Ovary (tissue), 9 donors: Measurements from ENCODE around the gene GDF15. TPM values are rescaled to one million over a fixed set of nuclear protein-coding genes. Genes with fewer than 3 reads are reported as not detected.

ENCODE experiments used
- DNase-seq, 5 donors: peaks; one replicate each; pipeline ENCODE4 v3.0.0-alpha.2; 2019 to 2020
- H3K27ac ChIP-seq, 2 donors: fragments of 200-600 bp; one replicate each; pipeline versions ENCODE4 v1.5.1 to v1.8.0; 2019 to 2022
- H3K27me3 ChIP-seq: fragments of 200-600 bp; one replicate; pipeline ENCODE4 v1.8.0; 2022
- H3K36me3 ChIP-seq: fragments of 200-600 bp; sonication (generic); one replicate; pipeline ENCODE4 v1.5.1; 2019
- H3K4me1 ChIP-seq: one replicate; pipeline ENCODE4 v1.8.1; 2013; ENCODE audit warnings: mild to moderate bottlenecking, moderate library complexity; ENCODE audit not compliant: insufficient read depth
- H3K4me3 ChIP-seq: fragments of 200-600 bp; sonication (generic); one replicate; pipeline ENCODE4 v1.5.1; 2017
- H3K9me3 ChIP-seq, 2 donors: fragments of 200-600 bp in 1 of 2; sonication (generic) in 1 of 2; one replicate each; pipeline versions ENCODE4 v1.5.1 to v1.8.1; 2013 to 2019; ENCODE audit warnings: mild to moderate bottlenecking in 1 of 2, moderate library complexity in 1 of 2
- EP300 ChIP-seq: sonication (generic); formaldehyde crosslinking; IDR thresholded peaks from one replicate; pipeline ENCODE4 v1.6.1; 2017; ENCODE audit warnings: antibody characterized with exemption
- POLR2A ChIP-seq: fragments of 450-650 bp; IDR thresholded peaks from one replicate; pipeline ENCODE4 v1.6.1; 2017; ENCODE audit warnings: antibody characterized with exemption, mild to moderate bottlenecking, moderate library complexity
- WGBS, 3 donors: extraction: QIAGEN DNeasy Blood & Tissue Kit in 1 of 3; methylation state at CpG; one replicate each; pipeline versions ENCODE4 v1.1.5 to v1.1.7; 2013 to 2017; 5-methylcytosine and 5-hydroxymethylcytosine counted together
- intact Hi-C, 4 donors: fragments of 100-400 bp; cut with DNase I; formaldehyde crosslinking; loops; one replicate each; pipeline versions ENCODE4 v1.11.0 to v1.15.1; 2022 to 2023
- polyA plus RNA-seq, 2 donors: library from polyadenylated mRNA; stranded (reverse); fragments of 200-250 nt in 1 of 2; fragments of 350-450 nt in 1 of 2; fragmentation: Illumina TruSeq in 1 of 2; extraction: RNeasy Lipid Tissue Mini Kit (QIAGEN cat#74804) in 1 of 2; gene quantifications; one replicate each; pipeline ENCODE4 v1.2.3, GENCODE V29; 2013 to 2014
- total RNA-seq, 7 donors: library from RNA; depleted of rRNA in 2 of 7; stranded (reverse); fragments of >200 nt in 2 of 7; fragmentation: NEBNext Ultra II Directional in 3 of 7; extraction: Animal tissue kit (Norgen Biotek cat#: 25700) in 3 of 7; gene quantifications; one replicate each; pipeline versions ENCODE4 v1.1.0 to v1.2.4, GENCODE V29; 2016 to 2023
- TF ChIP-seq, protein P1 (sequence below), 3 donors: fragments of 450-650 bp in 2 of 3; fragments of 200-600 bp in 1 of 3; IDR thresholded peaks; one replicate each; pipeline versions ENCODE4 v1.5.1 to v1.8.0; 2016 to 2022; ENCODE audit warnings: antibody characterized with exemption in 3 of 3, mild to moderate bottlenecking in 1 of 3
- donor health status: DM: no; HTN: no; CAD: no; lungs with moderate emphysema.
- donor health status: DM: no; HTN: no; CAD: no.
- donor health status: Bipolar disorder and iron deficiency.
- donor health status: DM: yes; HTN: yes; CAD: no.
- donor health status: DM: no; HTN: no; CAD: no.
- donor health status: DM: yes; HTN: yes; CAD: no.

Gene GDF15
- total and polyA plus RNA-seq, 9 donors, result 0.67 to 20.9 (median 3.3) TPM

DNA sequence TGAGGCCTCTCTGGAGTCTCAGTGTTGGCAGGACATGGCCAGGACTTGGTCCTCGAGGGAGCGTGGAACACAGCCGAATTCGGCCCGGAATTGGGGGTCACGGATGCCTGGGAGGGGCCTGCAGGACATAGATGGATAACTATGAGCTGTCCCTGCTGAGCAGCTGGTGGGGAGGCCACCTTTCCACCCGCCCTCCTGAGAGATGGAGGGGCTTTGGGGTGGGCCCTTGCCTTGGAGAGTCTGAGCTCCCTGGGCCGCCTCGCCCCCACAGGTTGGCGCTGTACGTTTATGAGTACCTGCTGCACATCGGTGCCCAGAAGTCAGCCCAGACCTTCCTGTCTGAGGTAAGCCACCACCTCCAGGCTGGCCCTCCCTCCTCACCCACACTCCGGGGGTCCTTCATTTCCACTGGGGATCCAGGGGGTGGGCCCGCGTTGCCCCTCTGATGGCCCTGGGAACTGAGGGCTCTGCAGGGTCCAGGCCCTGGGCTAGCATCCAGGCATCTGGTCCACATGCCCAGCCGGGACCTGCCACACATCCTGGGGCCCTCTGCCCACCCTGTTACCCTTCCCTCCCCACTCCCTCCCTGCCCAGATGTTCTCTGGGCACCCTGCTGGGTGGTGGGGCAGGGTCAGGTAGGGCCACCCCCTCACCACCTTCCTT, 41.3 kb downstream of the GDF15 start:
- no peaks in the 10 kb centered on the region for H3K27me3 ChIP-seq
- no peaks in the 10 kb centered on the region for H3K9me3 ChIP-seq
- H3K4me3 ChIP-seq, result no peak overlapping the region
- intact Hi-C loops, result loop anchor here in 1 of 4 donors (10.0 kb wide), 1 partner anchor 422 kb away; the partner anchor contains the start of gene ARRDC2
- TF ChIP-seq EP300, result no peak
- TF ChIP-seq, protein P1, sequence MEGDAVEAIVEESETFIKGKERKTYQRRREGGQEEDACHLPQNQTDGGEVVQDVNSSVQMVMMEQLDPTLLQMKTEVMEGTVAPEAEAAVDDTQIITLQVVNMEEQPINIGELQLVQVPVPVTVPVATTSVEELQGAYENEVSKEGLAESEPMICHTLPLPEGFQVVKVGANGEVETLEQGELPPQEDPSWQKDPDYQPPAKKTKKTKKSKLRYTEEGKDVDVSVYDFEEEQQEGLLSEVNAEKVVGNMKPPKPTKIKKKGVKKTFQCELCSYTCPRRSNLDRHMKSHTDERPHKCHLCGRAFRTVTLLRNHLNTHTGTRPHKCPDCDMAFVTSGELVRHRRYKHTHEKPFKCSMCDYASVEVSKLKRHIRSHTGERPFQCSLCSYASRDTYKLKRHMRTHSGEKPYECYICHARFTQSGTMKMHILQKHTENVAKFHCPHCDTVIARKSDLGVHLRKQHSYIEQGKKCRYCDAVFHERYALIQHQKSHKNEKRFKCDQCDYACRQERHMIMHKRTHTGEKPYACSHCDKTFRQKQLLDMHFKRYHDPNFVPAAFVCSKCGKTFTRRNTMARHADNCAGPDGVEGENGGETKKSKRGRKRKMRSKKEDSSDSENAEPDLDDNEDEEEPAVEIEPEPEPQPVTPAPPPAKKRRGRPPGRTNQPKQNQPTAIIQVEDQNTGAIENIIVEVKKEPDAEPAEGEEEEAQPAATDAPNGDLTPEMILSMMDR (IDR thresholded peaks at IDR 0.05), result no peak
- TF ChIP-seq POLR2A, result no peak
- H3K36me3 ChIP-seq, result no peaks in the 10 kb centered on the region
- H3K27ac ChIP-seq, result peak overlapping the region in 1 of 2 donors; percentile 54
- H3K4me1 ChIP-seq, result peaks cover 17% of the 10 kb centered on the region
- WGBS, 3 donors, result 60 to 80% (median 71%) methylated on average over 16 of the region's 16 CpGs
- DNase-seq, result peak in 2 of 5 donors; percentile 44 to 53

DNA sequence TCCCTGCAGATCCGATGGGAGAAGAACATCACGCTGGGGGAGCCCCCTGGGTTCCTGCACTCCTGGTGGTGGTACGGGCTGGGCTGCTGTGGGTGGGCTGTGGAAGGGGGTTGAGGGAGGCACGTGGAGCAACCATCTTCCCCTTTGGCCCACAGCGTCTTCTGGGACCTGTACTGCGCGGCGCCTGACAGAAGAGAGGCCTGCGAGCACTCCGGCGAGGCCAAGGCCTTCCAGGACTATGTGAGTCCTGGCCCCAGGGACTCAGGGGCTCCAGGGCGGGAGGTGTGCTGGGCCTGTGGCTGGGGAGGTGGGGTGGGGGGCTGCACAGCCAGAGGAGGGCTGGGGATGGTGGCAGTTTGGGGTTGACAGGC, 41.8 kb downstream of the GDF15 start:
- Histone ChIP-seq H3K36me3 (no peaks in the 10 kb centered on the region), H3K27ac (no peak overlapping the region)

DNA sequence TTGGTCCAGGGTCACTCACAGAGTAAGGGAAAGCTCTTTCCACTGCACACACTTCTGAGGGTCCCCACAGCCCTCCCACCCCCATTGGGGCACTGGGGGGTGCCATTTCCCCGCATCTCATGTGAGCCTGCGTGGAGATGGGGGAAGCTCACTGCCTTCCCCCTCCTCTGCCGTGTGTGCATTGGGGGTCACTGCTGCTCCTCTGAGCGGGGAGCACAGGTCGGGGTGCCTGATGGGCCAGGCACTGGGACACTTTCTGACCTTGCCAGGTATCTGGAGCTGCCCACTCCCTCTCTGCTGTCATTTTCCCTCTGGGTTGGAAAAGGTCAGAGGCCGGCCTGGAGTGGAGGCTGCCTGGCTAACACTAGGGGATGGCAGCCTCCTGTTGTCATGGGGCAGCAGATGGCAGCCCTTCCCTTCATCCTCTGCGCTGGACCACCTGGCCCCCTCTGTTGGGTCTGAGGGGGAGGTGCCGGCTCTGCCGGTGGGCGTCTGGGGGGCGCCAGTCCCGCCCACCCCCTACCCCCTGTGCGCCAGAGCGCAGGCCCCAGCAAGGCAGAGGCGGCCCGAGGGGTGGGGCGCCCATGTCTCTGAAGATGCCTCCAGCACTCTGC, 42.3 kb downstream of the GDF15 start:
- H3K27me3 ChIP-seq, result no peaks in the 10 kb centered on the region
- no peaks in the 10 kb centered on the region for H3K36me3 ChIP-seq
- no peaks in the 10 kb centered on the region for H3K9me3 ChIP-seq
- 52 to 77% (median 56%) methylated on average over 15 to 17 of the region's 17 CpGs for WGBS, 3 donors
- no peak overlapping the region for H3K4me3 ChIP-seq
- peak overlapping the region; percentile 77 to 87 for H3K27ac ChIP-seq
- intact Hi-C loops, result loop anchor here in 1 of 4 donors (10.0 kb wide), 1 partner anchor 423 kb away; the partner anchor contains the start of gene ARRDC2
- H3K4me1 ChIP-seq, result peaks cover 26% of the 10 kb centered on the region
- TF ChIP-seq, protein P1 (IDR thresholded peaks at IDR 0.05), result no peak
- TF ChIP-seq EP300 (no peak), POLR2A (no peak)
- peak in 1 of 5 donors; percentile 42 for DNase-seq

More for the DNA sequence above, 41.8 kb downstream of the GDF15 start:
- no peak for DNase-seq
- intact Hi-C loops, result loop anchor here in 1 of 4 donors (10.0 kb wide), 1 partner anchor 423 kb away; the partner anchor contains the start of gene ARRDC2
- H3K27me3 ChIP-seq, result no peaks in the 10 kb centered on the region
- 73 to 85% (median 81%) methylated on average over 11 to 12 of the region's 12 CpGs for WGBS, 3 donors
- H3K4me1 ChIP-seq, result peaks cover 21% of the 10 kb centered on the region
- TF ChIP-seq POLR2A, result no peak
- TF ChIP-seq, protein P1 (IDR thresholded peaks at IDR 0.05), result no peak
- TF ChIP-seq EP300, result no peak
- no peak overlapping the region for H3K4me3 ChIP-seq
- H3K9me3 ChIP-seq, result no peaks in the 10 kb centered on the region

DNA sequence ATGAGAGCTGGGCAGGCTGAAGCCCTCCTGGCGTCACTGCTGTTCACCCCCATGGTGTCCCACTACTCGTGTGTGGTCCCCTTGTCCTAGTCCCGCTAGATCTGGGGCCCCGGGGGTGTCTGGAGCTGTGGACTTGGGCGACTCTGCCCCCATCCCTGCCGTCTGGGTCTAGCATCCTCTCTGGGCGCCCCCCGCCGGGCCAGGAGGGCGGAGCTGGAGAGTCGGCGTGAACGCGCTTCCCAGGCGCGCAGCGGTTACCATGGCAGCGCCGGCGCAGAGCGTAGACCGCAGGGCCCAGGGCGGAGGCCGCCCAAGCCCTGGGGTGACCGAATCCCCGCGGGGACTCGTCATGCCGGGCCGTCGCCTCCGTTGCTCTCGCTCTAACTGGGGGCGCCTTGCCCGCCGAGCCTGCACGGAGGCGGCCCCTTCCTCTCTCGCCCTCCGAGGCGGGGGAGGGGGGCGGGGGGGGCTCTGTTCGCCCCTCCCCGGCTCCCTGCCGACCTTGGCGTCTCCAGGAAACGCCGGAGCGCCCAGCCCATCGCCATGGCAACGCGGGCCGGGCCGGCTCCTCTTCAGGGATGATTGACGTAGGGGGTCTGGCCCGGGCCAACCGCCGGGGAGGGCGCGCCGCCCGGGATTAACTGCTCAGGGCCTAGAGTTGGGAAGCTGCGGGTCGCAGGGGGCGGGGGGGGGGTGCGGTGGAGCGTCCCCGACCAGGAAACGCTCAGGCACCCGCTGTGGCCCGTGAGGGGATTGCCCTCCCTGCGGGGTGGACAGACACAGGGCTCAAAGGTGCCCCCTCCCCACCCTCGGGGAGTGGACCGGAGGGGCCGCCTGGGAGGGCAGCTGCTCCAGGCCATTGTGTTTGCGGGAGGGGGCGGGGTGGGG, 43.1 kb downstream of the GDF15 start:
- 2 to 9% (median 2%) methylated on average over 46 to 76 of the region's 77 CpGs for whole genome bisulfite sequencing, 3 donors
- peaks cover 26% of the 10 kb centered on the region for H3K4me1 ChIP-seq
- intact Hi-C loops, result loop anchor here in 1 of 4 donors (10.0 kb wide), 1 partner anchor 424 kb away; the partner anchor contains the start of gene ARRDC2
- DNase-seq, result peak; percentile 88 to 95 (median 92)
- H3K4me3 ChIP-seq, result peak overlapping the region; percentile 36
- H3K27ac ChIP-seq, result peak overlapping the region; percentile 77 to 87
- no peaks in the 10 kb centered on the region for H3K9me3 ChIP-seq
- no peaks in the 10 kb centered on the region for H3K36me3 ChIP-seq
- TF ChIP-seq POLR2A, result peak; percentile 32
- TF ChIP-seq, protein P1 (IDR thresholded peaks at IDR 0.05), result no peak
- no peaks in the 10 kb centered on the region for H3K27me3 ChIP-seq
